NCI-H2227 treated with DMSO at 0.1 percent for 48 hours (cell line): ENCODE results near the gene BARD1.
"Not testable (repeated sequence)": the region's sequence is repeated elsewhere in the genome, so short reads cannot be mapped to it uniquely, and the experiment has no call there.

Experiments used
- DNase-seq: peaks from one replicate; lab custom pipeline; 2025; lab: John Stamatoyannopoulos, UW

The BARD1 gene

GRCh38 chr2:214765180-214765579, 44.3 kb downstream of the BARD1 start:
- no peak for DNase-seq

GRCh38 chr2:214753455-214753854, 56.0 kb downstream of the BARD1 start:
- DNase-seq, result no peak

GRCh38 chr2:214750529-214750928, 59.0 kb downstream of the BARD1 start:
- no peak for DNase-seq

GRCh38 chr2:214747992-214748391, 61.5 kb downstream of the BARD1 start:
- DNase-seq, result no peak

- DNase-seq, result no peak
Observed at GRCh38 chr2:214742119-214742518, 67.4 kb downstream of the BARD1 start.

- no peak for DNase-seq
Observed at GRCh38 chr2:214740867-214741395, 68.6 kb downstream of the BARD1 start.

- no peak for DNase-seq
Observed at GRCh38 chr2:214737188-214737587, 72.3 kb downstream of the BARD1 start.

GRCh38 chr2:214730800-214731407, 78.6 kb downstream of the BARD1 start:
- DNase-seq, result no peak

- no peak for DNase-seq
Observed at GRCh38 chr2:214730248-214730647, 79.2 kb downstream of the BARD1 start.

GRCh38 chr2:214724741-214725140, 84.7 kb downstream of the BARD1 start:
- DNase-seq, result no peak

GRCh38 chr2:214717837-214718236, 91.6 kb downstream of the BARD1 start:
- not testable (repeated sequence) for DNase-seq

GRCh38 chr2:214716811-214717560, 92.5 kb downstream of the BARD1 start:
- no peak for DNase-seq

GRCh38 chr2:214715025-214715424, 94.5 kb downstream of the BARD1 start:
- DNase-seq, result no peak

GRCh38 chr2:214713080-214713830, 96.2 kb downstream of the BARD1 start:
- no peak for DNase-seq

GRCh38 chr2:214710729-214711128, 98.8 kb downstream of the BARD1 start:
- DNase-seq, result no peak

GRCh38 chr2:214706986-214707385, 102.5 kb downstream of the BARD1 start:
- no peak for DNase-seq

- no peak for DNase-seq
Observed at GRCh38 chr2:214699236-214699635, 110.2 kb downstream of the BARD1 start.

GRCh38 chr2:214696681-214697080, 112.8 kb downstream of the BARD1 start:
- no peak for DNase-seq

GRCh38 chr2:214695789-214696188, 113.7 kb downstream of the BARD1 start:
- no peak for DNase-seq

- not testable (repeated sequence) for DNase-seq
Observed at GRCh38 chr2:214683557-214683956, 125.9 kb downstream of the BARD1 start.

- no peak for DNase-seq
Observed at GRCh38 chr2:214679736-214680135, 129.7 kb downstream of the BARD1 start.

GRCh38 chr2:214676421-214677089, 132.9 kb downstream of the BARD1 start:
- no peak for DNase-seq
